ENCODE results near the gene FAM20A.

DNA sequence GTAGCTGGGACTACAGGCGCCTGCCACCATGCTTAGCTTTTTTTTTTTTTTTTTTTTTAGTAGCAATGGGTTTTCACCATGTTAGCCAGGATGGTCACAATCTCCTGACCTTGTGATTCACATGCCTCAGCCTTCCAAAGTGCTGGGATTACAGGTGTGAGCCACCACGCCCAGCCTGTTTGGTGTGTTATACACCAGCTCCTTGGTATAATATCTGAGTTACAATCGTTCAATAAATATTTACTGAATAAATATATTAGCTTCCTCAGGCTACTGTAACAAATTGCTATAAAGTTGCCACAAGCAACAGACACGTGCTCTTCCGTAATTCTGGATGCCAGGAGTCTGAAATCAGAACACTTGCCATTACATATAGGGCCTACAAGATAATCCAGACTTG is 13.6 kb upstream of the FAM20A start:
- TF ChIP-seq, protein P1, sequence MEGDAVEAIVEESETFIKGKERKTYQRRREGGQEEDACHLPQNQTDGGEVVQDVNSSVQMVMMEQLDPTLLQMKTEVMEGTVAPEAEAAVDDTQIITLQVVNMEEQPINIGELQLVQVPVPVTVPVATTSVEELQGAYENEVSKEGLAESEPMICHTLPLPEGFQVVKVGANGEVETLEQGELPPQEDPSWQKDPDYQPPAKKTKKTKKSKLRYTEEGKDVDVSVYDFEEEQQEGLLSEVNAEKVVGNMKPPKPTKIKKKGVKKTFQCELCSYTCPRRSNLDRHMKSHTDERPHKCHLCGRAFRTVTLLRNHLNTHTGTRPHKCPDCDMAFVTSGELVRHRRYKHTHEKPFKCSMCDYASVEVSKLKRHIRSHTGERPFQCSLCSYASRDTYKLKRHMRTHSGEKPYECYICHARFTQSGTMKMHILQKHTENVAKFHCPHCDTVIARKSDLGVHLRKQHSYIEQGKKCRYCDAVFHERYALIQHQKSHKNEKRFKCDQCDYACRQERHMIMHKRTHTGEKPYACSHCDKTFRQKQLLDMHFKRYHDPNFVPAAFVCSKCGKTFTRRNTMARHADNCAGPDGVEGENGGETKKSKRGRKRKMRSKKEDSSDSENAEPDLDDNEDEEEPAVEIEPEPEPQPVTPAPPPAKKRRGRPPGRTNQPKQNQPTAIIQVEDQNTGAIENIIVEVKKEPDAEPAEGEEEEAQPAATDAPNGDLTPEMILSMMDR (IDR thresholded peaks at IDR 0.05): no peak
- TF ChIP-seq POLR2A (IDR thresholded peaks at IDR 0.05): no peak
